Measurements from ENCODE around the gene GPR35. TPM values are rescaled to one million over a fixed set of nuclear protein-coding genes. Genes with fewer than 3 reads are reported as not detected.

GPR35 gene
- polyA plus RNA-seq, 1 experiment = 0.06 TPM

GRCh38 chr2:240628507-240628807 lies 3.2 kb downstream of the GPR35 start:
- ChIA-PET CTCF (no interaction called here), POLR2A (no interaction called here)
- no peak for TF ChIP-seq CTCF (IDR thresholded peaks at IDR 0.05; ENCODE audit: low read depth, low read length)
- no peak overlapping the region for H3K27ac ChIP-seq (ENCODE audit: low read depth, low read length)
- no peak overlapping the region for H3K4me3 ChIP-seq (ENCODE audit: low read depth, low read length)
- no peak for DNase-seq (ENCODE audit: low read depth, low spot score)
- peaks cover 14% of the 10 kb centered on the region for H3K9me3 ChIP-seq (ENCODE audit: control insufficient read depth, insufficient read depth, low read length)
- H3K27me3 ChIP-seq (ENCODE audit: control insufficient read depth, insufficient read depth, low read length) = peaks cover 12% of the 10 kb centered on the region

- Histone ChIP-seq H3K4me3 (ENCODE audit: low read depth, low read length) (no peak overlapping the region), H3K27me3 (ENCODE audit: control insufficient read depth, insufficient read depth, low read length) (peaks cover 12% of the 10 kb centered on the region), H3K9me3 (ENCODE audit: control insufficient read depth, insufficient read depth, low read length) (peaks cover 18% of the 10 kb centered on the region), H3K27ac (ENCODE audit: low read depth, low read length) (no peak overlapping the region)
- DNase-seq (ENCODE audit: low read depth, low spot score) = no peak
- no peak for TF ChIP-seq CTCF (IDR thresholded peaks at IDR 0.05; ENCODE audit: low read depth, low read length)
- ChIA-PET POLR2A (no interaction called here), CTCF (no interaction called here)
Measured at GRCh38 chr2:240628808-240629618, 3.7 kb downstream of the GPR35 start.

- CTCF ChIA-PET = no interaction called here
Measured at GRCh38 chr2:240629619-240629967, 4.3 kb downstream of the GPR35 start.

GRCh38 chr2:240629968-240630770 lies 4.9 kb downstream of the GPR35 start:
- ChIA-PET POLR2A (no interaction called here), CTCF (no interaction called here)
- no peak overlapping the region for H3K27ac ChIP-seq (ENCODE audit: low read depth, low read length)
- no peak overlapping the region for H3K4me3 ChIP-seq (ENCODE audit: low read depth, low read length)
- no peak for DNase-seq (ENCODE audit: low read depth, low spot score)
- H3K27me3 ChIP-seq (ENCODE audit: control insufficient read depth, insufficient read depth, low read length) = peaks cover 12% of the 10 kb centered on the region
- peaks cover 20% of the 10 kb centered on the region for H3K9me3 ChIP-seq (ENCODE audit: control insufficient read depth, insufficient read depth, low read length)
- no peak for TF ChIP-seq CTCF (IDR thresholded peaks at IDR 0.05; ENCODE audit: low read depth, low read length)

More at GRCh38 chr2:240629619-240629967, 4.3 kb downstream of the GPR35 start:
- Histone ChIP-seq H3K9me3 (ENCODE audit: control insufficient read depth, insufficient read depth, low read length) (peaks cover 20% of the 10 kb centered on the region), H3K27ac (ENCODE audit: low read depth, low read length) (no peak overlapping the region), H3K4me3 (ENCODE audit: low read depth, low read length) (no peak overlapping the region), H3K27me3 (ENCODE audit: control insufficient read depth, insufficient read depth, low read length) (peaks cover 12% of the 10 kb centered on the region)
- no peak for DNase-seq (ENCODE audit: low read depth, low spot score)
- POLR2A ChIA-PET = no interaction called here
- TF ChIP-seq CTCF (IDR thresholded peaks at IDR 0.05; ENCODE audit: low read depth, low read length) = no peak

All from AG04450 (cell line).